ENCODE results near the gene SLC35C1. TPM values are rescaled to one million over a fixed set of nuclear protein-coding genes. Genes with fewer than 3 reads are reported as not detected.
A peak's percentile ranks its signal among the peaks of the same experiment; 100 is the strongest.

SLC35C1 gene
- total and polyA plus RNA-seq, 9 of the 15 experiments (the other 6 are each of a cell fraction or from before 2014, with no cell fraction given): 0.65 to 13.1 (median 2.4) TPM

DNA sequence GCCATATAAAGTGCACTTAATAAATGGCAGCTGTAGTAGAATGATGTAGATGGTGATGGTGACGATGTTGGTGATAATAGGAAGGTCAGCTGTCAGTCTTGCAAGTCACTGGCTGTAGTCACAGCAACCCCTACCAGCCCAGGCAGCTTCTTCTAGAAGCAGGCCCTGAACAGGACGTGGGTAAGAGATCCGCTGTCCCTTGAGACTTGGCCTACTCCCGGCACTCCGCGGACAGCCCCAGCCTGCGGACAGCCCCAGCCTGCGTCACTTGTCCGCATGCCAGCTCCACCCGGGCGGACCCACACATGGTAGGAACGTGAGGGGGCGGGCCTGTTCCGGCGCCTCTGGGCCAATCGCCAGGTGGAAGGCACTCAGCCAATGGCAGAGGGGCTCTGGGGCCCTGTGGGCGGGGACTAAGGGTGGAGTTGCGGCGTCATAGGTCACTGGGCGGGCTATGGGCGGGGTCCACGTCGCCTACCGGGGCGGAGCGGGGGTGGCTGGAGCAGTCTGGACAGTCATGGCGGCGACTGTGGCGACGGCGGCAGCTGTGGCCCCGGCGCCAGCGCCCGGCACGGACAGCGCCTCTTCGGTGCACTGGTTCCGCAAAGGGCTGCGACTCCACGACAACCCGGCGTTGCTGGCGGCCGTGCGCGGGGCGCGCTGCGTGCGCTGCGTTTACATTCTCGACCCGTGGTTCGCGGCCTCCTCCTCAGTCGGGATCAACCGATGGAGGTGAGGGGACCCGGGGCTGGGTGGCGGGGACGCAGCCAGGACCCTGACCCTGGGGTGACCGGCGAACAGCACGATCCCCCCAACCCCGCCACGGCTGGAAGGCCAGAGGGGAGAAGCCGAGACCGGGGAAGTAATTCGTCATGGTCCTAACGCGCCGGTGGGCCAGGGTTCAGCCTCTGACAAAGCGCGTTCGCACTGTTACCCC, 42.3 kb downstream of the SLC35C1 start, which contains the start of gene CRY2 (continued):
- TF ChIP-seq, protein P1, sequence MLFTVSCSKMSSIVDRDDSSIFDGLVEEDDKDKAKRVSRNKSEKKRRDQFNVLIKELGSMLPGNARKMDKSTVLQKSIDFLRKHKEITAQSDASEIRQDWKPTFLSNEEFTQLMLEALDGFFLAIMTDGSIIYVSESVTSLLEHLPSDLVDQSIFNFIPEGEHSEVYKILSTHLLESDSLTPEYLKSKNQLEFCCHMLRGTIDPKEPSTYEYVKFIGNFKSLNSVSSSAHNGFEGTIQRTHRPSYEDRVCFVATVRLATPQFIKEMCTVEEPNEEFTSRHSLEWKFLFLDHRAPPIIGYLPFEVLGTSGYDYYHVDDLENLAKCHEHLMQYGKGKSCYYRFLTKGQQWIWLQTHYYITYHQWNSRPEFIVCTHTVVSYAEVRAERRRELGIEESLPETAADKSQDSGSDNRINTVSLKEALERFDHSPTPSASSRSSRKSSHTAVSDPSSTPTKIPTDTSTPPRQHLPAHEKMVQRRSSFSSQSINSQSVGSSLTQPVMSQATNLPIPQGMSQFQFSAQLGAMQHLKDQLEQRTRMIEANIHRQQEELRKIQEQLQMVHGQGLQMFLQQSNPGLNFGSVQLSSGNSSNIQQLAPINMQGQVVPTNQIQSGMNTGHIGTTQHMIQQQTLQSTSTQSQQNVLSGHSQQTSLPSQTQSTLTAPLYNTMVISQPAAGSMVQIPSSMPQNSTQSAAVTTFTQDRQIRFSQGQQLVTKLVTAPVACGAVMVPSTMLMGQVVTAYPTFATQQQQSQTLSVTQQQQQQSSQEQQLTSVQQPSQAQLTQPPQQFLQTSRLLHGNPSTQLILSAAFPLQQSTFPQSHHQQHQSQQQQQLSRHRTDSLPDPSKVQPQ (CRISPR knock-in tag; IDR thresholded peaks at IDR 0.05; ENCODE audit: borderline replicate concordance): peak; percentile 100
- no peak for TF ChIP-seq ZNF778 (CRISPR knock-in tag; IDR thresholded peaks at IDR 0.05)
- TF ChIP-seq, protein P2, sequence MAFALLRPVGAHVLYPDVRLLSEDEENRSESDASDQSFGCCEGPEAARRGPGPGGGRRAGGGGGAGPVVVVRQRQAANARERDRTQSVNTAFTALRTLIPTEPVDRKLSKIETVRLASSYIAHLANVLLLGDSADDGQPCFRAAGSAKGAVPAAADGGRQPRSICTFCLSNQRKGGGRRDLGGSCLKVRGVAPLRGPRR (CRISPR knock-in tag; IDR thresholded peaks at IDR 0.05): no peak
- peak; percentile 36; the same call in 1 of the 2 replicates for TF ChIP-seq CTBP1 (IDR thresholded peaks at IDR 0.05; ENCODE audit: borderline replicate concordance)
- no peak for TF ChIP-seq MAFF (IDR thresholded peaks at IDR 0.05; ENCODE audit: low read length)
- TF ChIP-seq, protein P3, sequence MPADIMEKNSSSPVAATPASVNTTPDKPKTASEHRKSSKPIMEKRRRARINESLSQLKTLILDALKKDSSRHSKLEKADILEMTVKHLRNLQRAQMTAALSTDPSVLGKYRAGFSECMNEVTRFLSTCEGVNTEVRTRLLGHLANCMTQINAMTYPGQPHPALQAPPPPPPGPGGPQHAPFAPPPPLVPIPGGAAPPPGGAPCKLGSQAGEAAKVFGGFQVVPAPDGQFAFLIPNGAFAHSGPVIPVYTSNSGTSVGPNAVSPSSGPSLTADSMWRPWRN (IDR thresholded peaks at IDR 0.05; ENCODE audit: low read depth): no peak
- peak; percentile 88 for TF ChIP-seq SUPT5H (IDR thresholded peaks at IDR 0.05)
- TF ChIP-seq, protein P4, sequence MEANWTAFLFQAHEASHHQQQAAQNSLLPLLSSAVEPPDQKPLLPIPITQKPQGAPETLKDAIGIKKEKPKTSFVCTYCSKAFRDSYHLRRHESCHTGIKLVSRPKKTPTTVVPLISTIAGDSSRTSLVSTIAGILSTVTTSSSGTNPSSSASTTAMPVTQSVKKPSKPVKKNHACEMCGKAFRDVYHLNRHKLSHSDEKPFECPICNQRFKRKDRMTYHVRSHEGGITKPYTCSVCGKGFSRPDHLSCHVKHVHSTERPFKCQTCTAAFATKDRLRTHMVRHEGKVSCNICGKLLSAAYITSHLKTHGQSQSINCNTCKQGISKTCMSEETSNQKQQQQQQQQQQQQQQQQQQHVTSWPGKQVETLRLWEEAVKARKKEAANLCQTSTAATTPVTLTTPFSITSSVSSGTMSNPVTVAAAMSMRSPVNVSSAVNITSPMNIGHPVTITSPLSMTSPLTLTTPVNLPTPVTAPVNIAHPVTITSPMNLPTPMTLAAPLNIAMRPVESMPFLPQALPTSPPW (CRISPR knock-in tag; IDR thresholded peaks at IDR 0.05): peak; percentile 49; the same call in 1 of the 2 replicates
- TF ChIP-seq CHD2 (IDR thresholded peaks at IDR 0.05; ENCODE audit: low read depth, low read length): peak; percentile 9; the same call in 1 of the 2 replicates
- TF ChIP-seq CHD1 (IDR thresholded peaks at IDR 0.05; ENCODE audit: low read length): peak; percentile 86
- no peak for TF ChIP-seq MTA2 (IDR thresholded peaks at IDR 0.05; ENCODE audit: low read depth)
- TF ChIP-seq CXXC5 (CRISPR knock-in tag; IDR thresholded peaks at IDR 0.05): peak; percentile 70
- TF ChIP-seq TAF9B (IDR thresholded peaks at IDR 0.05; ENCODE audit: partially characterized antibody): peak; percentile 80
- TF ChIP-seq, protein P5, sequence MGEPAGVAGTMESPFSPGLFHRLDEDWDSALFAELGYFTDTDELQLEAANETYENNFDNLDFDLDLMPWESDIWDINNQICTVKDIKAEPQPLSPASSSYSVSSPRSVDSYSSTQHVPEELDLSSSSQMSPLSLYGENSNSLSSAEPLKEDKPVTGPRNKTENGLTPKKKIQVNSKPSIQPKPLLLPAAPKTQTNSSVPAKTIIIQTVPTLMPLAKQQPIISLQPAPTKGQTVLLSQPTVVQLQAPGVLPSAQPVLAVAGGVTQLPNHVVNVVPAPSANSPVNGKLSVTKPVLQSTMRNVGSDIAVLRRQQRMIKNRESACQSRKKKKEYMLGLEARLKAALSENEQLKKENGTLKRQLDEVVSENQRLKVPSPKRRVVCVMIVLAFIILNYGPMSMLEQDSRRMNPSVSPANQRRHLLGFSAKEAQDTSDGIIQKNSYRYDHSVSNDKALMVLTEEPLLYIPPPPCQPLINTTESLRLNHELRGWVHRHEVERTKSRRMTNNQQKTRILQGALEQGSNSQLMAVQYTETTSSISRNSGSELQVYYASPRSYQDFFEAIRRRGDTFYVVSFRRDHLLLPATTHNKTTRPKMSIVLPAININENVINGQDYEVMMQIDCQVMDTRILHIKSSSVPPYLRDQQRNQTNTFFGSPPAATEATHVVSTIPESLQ (CRISPR knock-in tag; IDR thresholded peaks at IDR 0.05): peak; percentile 90; the same call in 1 of the 2 replicates
- TF ChIP-seq PML (IDR thresholded peaks at IDR 0.05; ENCODE audit: low read length): peak; percentile 71; the same call in 1 of the 2 replicates
- TF ChIP-seq MCM3 (IDR thresholded peaks at IDR 0.05): no peak
- no peak for TF ChIP-seq ZNF41 (CRISPR knock-in tag; conservative IDR thresholded peaks at IDR 0.05)
- TF ChIP-seq NCOA6 (IDR thresholded peaks at IDR 0.05): no peak
- TF ChIP-seq SAFB (IDR thresholded peaks at IDR 0.05; ENCODE audit: borderline replicate concordance, low read depth, low read length): no peak
- TF ChIP-seq ATF7 (IDR thresholded peaks at IDR 0.05): peak; percentile 82
- 0 out of 4 replicates have a peak, but pooled peaks of 1 of the 2 experiments have one; percentile 45 for TF ChIP-seq SRF (CRISPR knock-in tag; IDR thresholded peaks at IDR 0.05)

Data from K562 (cell line).